NT2/D1 (cell line): Measurements from ENCODE around the gene C4orf50.

Source experiments
- YY1 ChIP-seq: IDR thresholded peaks from 2 replicates; pipeline ENCODE4 v1.6.1; 2011; ENCODE audit not compliant: insufficient read length, insufficient read depth
- ZNF274 ChIP-seq: IDR thresholded peaks from 2 replicates; pipeline ENCODE4 v1.6.1; 2011; ENCODE audit warnings: mild to moderate bottlenecking, low read depth, low read length

GRCh38 chr4:6012200-6012599, 6.0 kb downstream of the C4orf50 start:
- TF ChIP-seq YY1 (no peak), ZNF274 (no peak)
